ENCODE data around the gene BACH2. TPM values are rescaled to one million over a fixed set of nuclear protein-coding genes. Genes with fewer than 3 reads are reported as not detected.

The BACH2 gene
- total RNA-seq, 2 experiments from 2014 or later = 30.3 to 31.1 TPM

DNA sequence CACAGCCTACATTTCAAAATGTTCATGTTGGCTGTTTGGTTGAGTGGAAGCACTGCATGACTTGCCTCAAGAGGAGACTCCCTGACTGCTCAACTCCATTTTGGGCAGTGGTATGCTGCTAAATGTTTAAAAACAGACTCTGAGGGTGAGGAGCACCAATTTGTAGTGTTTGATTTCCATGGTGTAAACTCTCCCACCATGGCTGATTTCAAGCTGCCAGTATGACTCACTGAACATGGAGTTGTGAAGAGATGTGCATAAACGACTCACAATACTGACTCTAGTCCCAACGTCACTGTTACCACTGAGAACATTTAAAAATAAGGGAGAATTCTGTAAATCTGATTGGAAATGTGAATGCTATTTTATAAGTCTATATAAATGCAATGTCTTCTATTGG is 70.4 kb downstream of the BACH2 start:
- Mint-ChIP-seq H3K4me1 (peaks cover 19% of the 10 kb centered on the region), H3K27ac (no peak overlapping the region), H3K27me3 (peaks cover 4% of the 10 kb centered on the region), H3K4me3 (no peak overlapping the region), H3K36me3 (ENCODE audit: low read depth) (peaks cover 51% of the 10 kb centered on the region), H3K9me3 (peaks cover 21% of the 10 kb centered on the region)
- ChIA-PET CTCF (no interaction called here), POLR2A (no interaction called here)
- DNase-seq = no peak

DNA sequence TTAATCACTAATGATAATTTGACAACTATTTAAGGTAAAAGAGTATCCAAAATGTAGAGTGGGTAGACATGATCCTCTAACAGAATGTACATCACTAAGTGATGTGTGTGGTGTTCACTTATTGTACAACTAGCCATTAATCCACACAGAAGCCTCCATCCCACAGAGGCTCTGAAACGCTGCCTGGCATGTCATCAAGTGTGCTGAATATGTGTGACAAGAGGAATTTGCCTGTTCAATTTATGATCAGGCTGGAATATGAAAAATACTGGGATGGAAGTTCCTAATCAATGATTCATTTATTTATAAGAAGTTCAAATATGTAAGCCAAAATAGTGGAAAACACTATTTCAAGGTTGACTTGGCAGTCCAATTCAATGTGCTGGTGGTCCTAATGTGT is 72.4 kb downstream of the BACH2 start:
- Mint-ChIP-seq H3K27ac (no peak overlapping the region), H3K4me3 (no peak overlapping the region), H3K4me1 (peaks cover 11% of the 10 kb centered on the region), H3K9me3 (peaks cover 21% of the 10 kb centered on the region), H3K27me3 (no peaks in the 10 kb centered on the region), H3K36me3 (ENCODE audit: low read depth) (peaks cover 45% of the 10 kb centered on the region)
- CTCF ChIA-PET = no interaction called here
- POLR2A ChIA-PET = no interaction called here
- no peak for DNase-seq

DNA sequence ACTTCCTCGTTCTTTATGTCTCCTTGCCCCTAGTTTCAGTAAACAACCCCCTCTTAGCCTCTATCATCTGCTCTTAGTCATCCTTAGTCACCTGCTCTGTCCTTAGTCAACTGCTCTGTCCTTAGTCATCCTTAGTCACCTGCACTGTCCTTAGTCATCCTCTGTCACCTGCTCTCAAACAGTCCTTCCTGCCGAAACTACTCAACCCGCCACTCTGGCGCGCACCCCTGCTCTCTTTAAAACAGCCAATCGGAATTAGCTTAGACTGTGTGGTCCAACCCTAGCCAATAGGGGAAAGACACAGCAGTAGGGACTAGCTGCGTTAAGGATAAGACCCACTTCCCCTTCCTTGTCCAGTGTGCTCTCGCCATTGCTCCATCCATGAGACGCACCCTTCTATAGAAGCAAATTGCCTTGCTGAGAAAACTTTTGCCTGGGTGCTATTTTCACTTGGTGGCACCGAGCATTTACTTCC is 73.9 kb downstream of the BACH2 start:
- no peak for DNase-seq
- Mint-ChIP-seq H3K9me3 (peaks cover 21% of the 10 kb centered on the region), H3K27me3 (no peaks in the 10 kb centered on the region), H3K36me3 (ENCODE audit: low read depth) (peaks cover 44% of the 10 kb centered on the region), H3K4me3 (no peak overlapping the region), H3K4me1 (peaks cover 11% of the 10 kb centered on the region), H3K27ac (no peak overlapping the region)
- CTCF ChIA-PET = interaction anchor here (1.0 to 1.2 kb wide), 2 partner anchors 21 to 256 kb away, joined by 3 to 4 read pairs; no protein-coding TSS in a partner anchor
- POLR2A ChIA-PET = interaction anchor here (0.7 kb wide), 1 partner anchor 110 kb away, joined by 3 read pairs; no protein-coding TSS in a partner anchor

DNA sequence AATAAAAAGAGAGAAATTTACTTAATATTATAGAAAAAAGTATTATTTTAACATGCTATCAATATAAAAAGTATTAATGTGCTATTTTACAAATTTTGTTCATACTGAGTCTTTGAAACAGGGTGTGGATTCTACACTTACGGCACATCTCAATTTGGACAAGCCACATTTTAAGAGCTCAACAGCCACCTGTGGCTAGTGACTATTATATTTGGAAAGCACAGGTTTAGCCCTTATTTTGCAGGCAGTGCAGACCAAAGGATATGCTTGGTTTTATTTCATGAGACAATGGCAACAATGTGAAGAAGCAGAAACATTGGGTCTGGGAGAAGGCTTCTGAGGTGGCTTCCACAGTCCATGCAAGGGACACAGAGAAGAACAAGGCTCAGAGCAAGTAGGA is 74.6 kb downstream of the BACH2 start:
- Mint-ChIP-seq H3K4me1 (peaks cover 11% of the 10 kb centered on the region), H3K36me3 (ENCODE audit: low read depth) (peaks cover 41% of the 10 kb centered on the region), H3K9me3 (peaks cover 21% of the 10 kb centered on the region), H3K27me3 (no peaks in the 10 kb centered on the region), H3K4me3 (no peak overlapping the region), H3K27ac (no peak overlapping the region)
- POLR2A ChIA-PET = no interaction called here
- DNase-seq = no peak
- CTCF ChIA-PET = no interaction called here

DNA sequence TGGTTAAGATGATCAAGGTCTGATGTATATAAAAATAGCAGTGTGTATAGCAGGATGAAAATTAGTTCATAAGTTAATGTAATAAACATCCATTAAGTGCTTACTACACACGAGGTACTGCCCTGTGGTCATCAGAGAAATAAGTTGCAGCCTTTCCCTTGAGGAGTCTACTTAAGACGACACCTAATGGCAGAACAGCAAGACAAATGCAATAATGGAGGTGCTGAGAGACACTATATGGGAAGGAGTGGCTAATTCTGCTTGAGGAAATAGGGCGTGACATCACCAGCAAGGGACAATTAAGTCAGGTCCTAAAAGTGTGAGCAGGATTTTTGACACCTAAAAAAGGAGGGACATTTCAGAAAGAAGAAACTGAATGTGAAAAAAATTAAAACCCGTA is 75.2 kb downstream of the BACH2 start:
- ChIA-PET CTCF (interaction anchor here (0.8 kb wide), 1 partner anchor 281 kb away, joined by 3 read pairs; no protein-coding TSS in a partner anchor), POLR2A (interaction anchor here (0.8 kb wide), 1 partner anchor 11 kb away, joined by 3 read pairs; no protein-coding TSS in a partner anchor)
- Mint-ChIP-seq H3K27me3 (no peaks in the 10 kb centered on the region), H3K27ac (no peak overlapping the region), H3K9me3 (peaks cover 21% of the 10 kb centered on the region), H3K36me3 (ENCODE audit: low read depth) (peaks cover 37% of the 10 kb centered on the region), H3K4me3 (no peak overlapping the region), H3K4me1 (peaks cover 11% of the 10 kb centered on the region)
- DNase-seq = no peak

DNA sequence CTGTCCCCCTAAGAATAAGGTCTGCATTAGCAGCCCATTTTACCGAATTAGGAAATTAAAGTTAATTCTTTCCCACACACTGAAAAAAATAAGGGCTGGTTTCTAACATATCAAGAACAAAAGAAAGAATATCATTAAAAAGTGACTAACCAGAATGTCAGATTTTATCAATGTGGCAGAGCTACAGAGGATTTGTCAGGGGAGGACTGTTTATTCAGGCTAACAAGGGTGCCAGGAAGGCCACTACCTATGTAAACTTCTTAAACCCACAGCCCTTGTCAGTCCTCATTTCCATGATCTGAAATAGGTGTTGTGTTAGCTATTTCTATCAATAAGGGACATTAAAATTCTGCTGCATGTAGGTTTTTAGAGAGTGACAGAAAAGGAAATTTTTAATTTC is 76.4 kb downstream of the BACH2 start:
- ChIA-PET POLR2A (no interaction called here), CTCF (no interaction called here)
- Mint-ChIP-seq H3K36me3 (ENCODE audit: low read depth) (peaks cover 30% of the 10 kb centered on the region), H3K27me3 (no peaks in the 10 kb centered on the region), H3K27ac (no peak overlapping the region), H3K4me3 (no peak overlapping the region), H3K4me1 (peaks cover 9% of the 10 kb centered on the region), H3K9me3 (peaks cover 19% of the 10 kb centered on the region)
- DNase-seq = no peak

DNA sequence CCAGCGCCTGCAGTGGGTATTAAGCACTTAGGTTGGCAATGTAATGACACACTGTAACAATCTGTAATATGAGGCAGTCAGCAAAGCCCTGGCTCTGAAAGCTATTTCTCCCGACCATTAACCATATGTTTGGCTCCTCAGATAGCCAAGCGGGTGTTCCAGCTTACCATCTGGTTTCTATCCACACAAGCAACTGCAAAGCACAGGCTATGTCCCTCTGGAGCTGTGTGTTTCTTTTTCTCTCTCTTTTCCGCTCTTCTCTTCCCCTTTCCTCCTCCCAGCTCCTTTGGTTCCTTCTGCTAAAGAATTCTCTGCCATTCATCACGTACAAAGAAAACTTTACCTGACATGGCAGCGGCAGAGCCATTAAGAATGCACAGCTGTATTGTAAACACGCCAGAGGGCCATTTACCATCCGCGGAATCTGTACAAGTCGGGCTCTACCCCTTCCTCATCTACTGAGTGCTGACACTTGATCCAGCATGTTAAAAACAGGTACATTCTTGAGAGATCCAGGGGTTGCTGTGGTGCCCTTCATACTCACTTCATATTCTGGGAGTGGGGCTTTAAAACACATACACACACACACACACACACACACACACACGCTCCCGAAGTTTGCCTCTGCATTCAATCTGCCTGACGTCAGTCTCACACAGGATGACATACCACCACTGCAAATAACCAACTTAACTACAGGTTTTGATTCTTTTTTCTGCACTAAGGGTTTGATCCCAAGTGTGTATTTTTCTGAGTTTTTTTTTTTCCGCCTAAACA is 77.2 kb downstream of the BACH2 start:
- ChIA-PET CTCF (interaction anchor here (0.7 kb wide), 1 partner anchor 65 kb away, joined by 3 read pairs; no protein-coding TSS in a partner anchor), POLR2A (interaction anchor here (0.6 to 2.3 kb wide), 5 partner anchors 15 to 179 kb away, joined by 3 to 14 read pairs (median 4); no protein-coding TSS in a partner anchor)
- H3K36me3 Mint-ChIP-seq (ENCODE audit: low read depth) = peaks cover 28% of the 10 kb centered on the region

DNA sequence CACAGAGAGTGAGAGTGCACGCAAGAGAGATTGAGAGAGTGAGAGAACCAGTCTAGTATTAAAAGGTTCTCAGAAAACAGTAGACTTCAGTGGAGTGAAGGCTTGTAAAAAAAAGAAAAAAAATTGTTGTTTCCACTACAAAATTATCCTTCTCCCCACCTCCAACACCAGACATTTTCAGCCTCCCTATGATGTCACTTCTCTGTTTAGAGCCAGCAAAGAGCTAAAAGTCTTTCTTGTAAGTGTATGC is 77.8 kb downstream of the BACH2 start:
- H3K36me3 Mint-ChIP-seq (ENCODE audit: low read depth) = peaks cover 24% of the 10 kb centered on the region
- ChIA-PET POLR2A (interaction anchor here (0.6 to 2.3 kb wide), 6 partner anchors 16 to 192 kb away, joined by 3 to 14 read pairs (median 4); no protein-coding TSS in a partner anchor), CTCF (interaction anchor here (0.7 kb wide), 1 partner anchor 66 kb away, joined by 3 read pairs; no protein-coding TSS in a partner anchor)
- H3K4me3 Mint-ChIP-seq = no peak overlapping the region
- H3K4me1 Mint-ChIP-seq = peaks cover 12% of the 10 kb centered on the region
- H3K27me3 Mint-ChIP-seq = no peaks in the 10 kb centered on the region
- no peak overlapping the region for H3K27ac Mint-ChIP-seq
- peaks cover 15% of the 10 kb centered on the region for H3K9me3 Mint-ChIP-seq
- no peak for DNase-seq

More for the DNA sequence above, 77.2 kb downstream of the BACH2 start:
- DNase-seq = no peak
- H3K4me1 Mint-ChIP-seq = peaks cover 12% of the 10 kb centered on the region
- H3K4me3 Mint-ChIP-seq = no peak overlapping the region
- H3K9me3 Mint-ChIP-seq = peaks cover 19% of the 10 kb centered on the region
- no peaks in the 10 kb centered on the region for H3K27me3 Mint-ChIP-seq
- no peak overlapping the region for H3K27ac Mint-ChIP-seq

DNA sequence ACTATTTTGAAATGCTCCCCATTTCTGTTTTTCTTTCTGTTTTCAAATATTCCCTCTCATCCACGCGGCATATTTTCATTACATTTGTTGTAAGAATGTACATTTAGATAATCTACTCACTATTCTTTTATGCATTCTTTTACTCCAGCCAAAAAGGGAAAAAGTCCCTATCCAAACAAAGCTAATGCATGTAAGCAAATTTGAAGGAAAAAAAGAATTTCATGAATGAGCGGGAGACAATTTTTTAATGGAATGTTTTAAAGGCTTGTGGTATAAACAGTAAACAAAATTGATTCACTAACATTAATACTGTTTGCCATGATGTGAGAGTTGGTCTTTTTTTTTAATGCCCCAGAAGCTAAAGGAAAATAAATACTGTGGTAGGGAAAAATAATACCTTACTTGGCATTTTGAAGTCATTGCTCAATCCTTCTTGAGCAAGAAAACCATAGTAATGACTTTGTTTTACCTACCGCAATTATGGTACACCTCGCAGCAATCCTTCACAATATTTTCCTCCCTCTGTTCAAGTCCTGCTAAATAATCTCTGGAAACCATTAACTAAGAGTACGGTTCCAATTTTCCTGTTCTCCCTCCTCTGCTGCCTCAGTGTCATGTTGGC is 79.0 kb downstream of the BACH2 start:
- Mint-ChIP-seq H3K9me3 (peaks cover 5% of the 10 kb centered on the region), H3K4me3 (no peak overlapping the region), H3K27me3 (no peaks in the 10 kb centered on the region), H3K4me1 (peaks cover 9% of the 10 kb centered on the region), H3K36me3 (ENCODE audit: low read depth) (peaks cover 15% of the 10 kb centered on the region), H3K27ac (no peak overlapping the region)
- no peak for DNase-seq
- CTCF ChIA-PET = interaction anchor here (0.9 to 1.3 kb wide), 3 partner anchors 257 to 277 kb away, joined by 3 to 6 read pairs (median 5); no protein-coding TSS in a partner anchor
- POLR2A ChIA-PET = interaction anchor here (1.0 to 2.3 kb wide), 4 partner anchors 21 to 107 kb away, joined by 3 to 14 read pairs (median 4); no protein-coding TSS in a partner anchor

DNA sequence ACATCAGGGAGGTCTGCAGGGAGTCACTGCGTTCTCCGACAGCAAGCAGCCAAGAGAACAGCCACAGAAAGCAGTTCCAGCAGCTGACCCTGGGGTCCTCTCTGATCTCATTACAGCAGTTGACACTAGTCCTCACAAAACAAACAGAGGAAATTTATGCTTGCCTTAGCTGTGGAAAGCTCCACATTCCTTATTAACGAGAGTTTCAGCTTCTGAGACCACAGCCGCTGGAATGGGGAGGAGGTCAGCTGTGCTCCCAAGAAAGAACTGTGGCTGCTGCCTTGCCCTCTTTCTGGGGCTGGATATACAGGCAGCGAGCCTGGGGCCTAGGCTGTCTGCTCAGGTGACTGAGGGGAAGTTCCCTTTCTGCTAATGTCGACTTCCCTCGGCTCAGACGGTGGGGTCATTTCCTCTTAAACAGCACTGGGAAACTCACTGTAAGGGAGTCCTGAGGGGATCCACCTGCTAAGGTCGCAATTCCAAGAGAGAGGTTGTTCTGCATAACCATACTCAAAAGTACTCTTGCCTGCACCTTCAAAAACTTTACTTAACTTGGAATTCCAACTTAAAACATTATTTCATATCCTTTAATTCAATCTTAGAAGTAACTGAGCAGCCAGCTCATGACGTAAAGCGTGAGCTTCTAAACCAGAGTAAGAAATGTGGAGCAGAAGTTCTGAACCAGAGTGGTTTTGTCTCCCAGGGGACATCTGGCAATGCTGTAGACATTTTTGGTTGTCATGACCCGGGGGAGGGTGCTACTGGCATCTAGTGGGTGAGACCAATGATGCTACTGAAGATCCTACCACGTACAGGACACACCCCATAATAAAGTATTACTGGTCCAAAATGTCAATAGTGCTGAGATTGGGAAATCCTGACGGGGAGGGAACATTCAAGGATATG is 80.3 kb downstream of the BACH2 start:
- no peak for DNase-seq
- Mint-ChIP-seq H3K9me3 (no peaks in the 10 kb centered on the region), H3K4me3 (no peak overlapping the region), H3K27me3 (no peaks in the 10 kb centered on the region), H3K36me3 (ENCODE audit: low read depth) (peaks cover 4% of the 10 kb centered on the region), H3K27ac (peak overlapping the region; percentile 18), H3K4me1 (peaks cover 3% of the 10 kb centered on the region)
- ChIA-PET POLR2A (interaction anchor here (1.2 kb wide), 1 partner anchor 11 kb away, joined by 3 read pairs; no protein-coding TSS in a partner anchor), CTCF (interaction anchor here (1.3 kb wide), 1 partner anchor 276 kb away, joined by 6 read pairs; no protein-coding TSS in a partner anchor)

DNA sequence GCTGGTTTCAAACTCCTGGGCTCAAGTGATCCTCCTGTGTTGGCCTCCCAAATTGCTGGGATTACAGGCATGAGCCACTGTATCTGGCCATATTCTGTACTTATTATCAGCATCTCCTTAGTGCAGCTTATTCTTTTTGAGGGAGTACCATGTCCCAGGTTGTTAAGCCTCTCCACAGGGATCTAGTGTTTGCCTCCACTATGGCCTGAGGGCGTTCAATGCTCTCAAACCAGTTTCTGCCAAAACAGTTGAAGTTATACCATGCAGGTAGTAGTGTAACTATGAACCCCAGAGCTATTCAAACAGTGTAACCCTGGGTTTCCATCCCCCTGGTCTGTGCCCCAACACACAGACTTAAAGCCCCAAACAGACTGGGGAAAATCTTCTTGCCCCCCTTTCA is 81.7 kb downstream of the BACH2 start:
- CTCF ChIA-PET = interaction anchor here (0.7 to 1.0 kb wide), 2 partner anchors 129 to 264 kb away, joined by 3 to 8 read pairs; no protein-coding TSS in a partner anchor
- Mint-ChIP-seq H3K4me3 (no peak overlapping the region), H3K36me3 (ENCODE audit: low read depth) (peaks cover 4% of the 10 kb centered on the region), H3K27me3 (no peaks in the 10 kb centered on the region), H3K27ac (no peak overlapping the region), H3K9me3 (no peaks in the 10 kb centered on the region), H3K4me1 (peaks cover 5% of the 10 kb centered on the region)
- POLR2A ChIA-PET = interaction anchor here (0.8 to 1.2 kb wide), 3 partner anchors 12 to 264 kb away, joined by 3 read pairs; no protein-coding TSS in a partner anchor
- no peak for DNase-seq

DNA sequence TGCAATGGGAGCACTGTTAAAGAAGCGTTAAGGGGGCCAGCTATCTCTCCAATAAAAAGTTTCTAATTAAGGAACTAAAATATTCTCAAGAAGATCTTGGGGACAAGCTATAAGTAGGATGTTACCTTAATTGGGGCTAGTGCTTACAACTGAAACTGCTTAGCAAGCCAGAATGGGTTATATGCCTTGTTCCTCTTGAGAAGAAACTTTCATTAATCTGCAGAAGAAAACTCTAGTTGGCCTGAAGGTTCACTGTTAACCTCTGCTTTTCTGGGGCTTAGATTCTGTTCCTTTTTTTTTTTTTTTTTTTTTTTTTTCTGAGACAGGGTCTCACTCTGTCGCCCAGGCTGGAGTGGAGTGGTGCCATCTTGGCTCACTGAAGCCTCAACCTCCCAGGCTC is 82.2 kb downstream of the BACH2 start:
- Mint-ChIP-seq H3K4me3 (no peak overlapping the region), H3K4me1 (peaks cover 7% of the 10 kb centered on the region), H3K27ac (no peak overlapping the region), H3K36me3 (ENCODE audit: low read depth) (peaks cover 4% of the 10 kb centered on the region), H3K27me3 (no peaks in the 10 kb centered on the region), H3K9me3 (no peaks in the 10 kb centered on the region)
- no peak for DNase-seq
- POLR2A ChIA-PET = no interaction called here
- CTCF ChIA-PET = interaction anchor here (0.7 to 1.0 kb wide), 2 partner anchors 129 to 265 kb away, joined by 3 to 8 read pairs; no protein-coding TSS in a partner anchor

Measured in activated CD4-positive, alpha-beta memory T cell treated with anti-CD3 and anti-CD28 coated beads, Interleukin-2, amount 10 ng/mL, durations not matched to agents 7 days and 5 days (primary cell).